Stimulated activated CD4-positive, alpha-beta T cell treated with anti-CD3 and anti-CD28 coated beads, Interleukin-4, amount 100 ng/mL, for 1 hour (primary cell): ENCODE results near the gene CNNM2.
"Not testable (repeated sequence)": the region's sequence is repeated elsewhere in the genome, so short reads cannot be mapped to it uniquely, and the experiment has no call there.

ENCODE experiments used
- DNase-seq: peaks from one replicate; pipeline ENCODE4 v3.0.0-alpha.2; 2020

Gene CNNM2

GRCh38 chr10:103042908-103043307 lies 124.8 kb downstream of the CNNM2 start:
- DNase-seq, result no peak

- DNase-seq, result no peak
Observed at GRCh38 chr10:103044942-103045489, 126.9 kb downstream of the CNNM2 start.

GRCh38 chr10:103045961-103046360 lies 127.9 kb downstream of the CNNM2 start:
- no peak for DNase-seq

GRCh38 chr10:103047381-103047780 lies 129.3 kb downstream of the CNNM2 start:
- DNase-seq, result no peak

- no peak for DNase-seq
Observed at GRCh38 chr10:103049237-103049636, 131.1 kb downstream of the CNNM2 start.

DNA sequence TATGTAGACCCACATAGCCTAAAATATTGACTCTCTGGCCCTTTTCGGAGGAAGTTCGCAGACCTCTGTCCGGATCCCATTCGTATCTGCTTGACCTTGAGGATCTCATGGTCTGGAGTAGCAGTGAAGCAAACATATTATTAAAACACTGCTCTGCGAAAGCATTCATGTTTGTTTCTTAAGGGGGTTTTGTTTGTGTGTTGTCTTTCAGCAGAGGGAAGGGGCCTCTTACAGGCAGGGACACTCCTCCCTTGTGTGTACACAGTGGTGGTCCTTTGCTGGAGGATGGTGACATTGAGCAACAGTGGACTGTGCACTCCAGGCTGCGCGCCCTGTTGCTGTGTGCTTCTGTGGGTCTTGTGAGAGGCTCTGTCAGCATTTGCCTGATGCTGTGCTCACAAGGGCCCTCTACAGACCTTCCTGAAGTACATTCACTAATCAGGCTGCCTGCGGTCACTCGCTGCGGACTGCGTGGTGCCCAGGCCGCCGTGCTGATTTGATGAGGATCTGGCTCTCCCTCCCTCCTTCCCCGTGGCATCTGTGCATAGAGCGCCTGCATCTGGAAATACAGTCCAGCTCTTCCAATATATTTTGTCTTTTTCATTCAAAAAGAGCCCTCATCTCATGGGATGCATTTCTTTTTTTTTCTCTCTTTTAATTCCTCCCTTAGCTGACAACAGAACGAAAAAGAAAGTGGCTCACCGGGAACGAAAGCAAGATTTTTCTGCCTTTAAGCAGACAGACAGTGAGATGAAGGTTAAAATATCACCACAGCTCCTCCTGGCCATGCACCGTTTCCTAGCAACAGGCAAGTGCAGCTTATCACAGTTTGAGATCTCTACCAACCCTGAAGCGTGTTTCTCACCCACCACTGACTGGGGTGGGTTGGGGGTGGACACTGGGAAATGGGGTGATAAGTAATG lies 135.8 kb downstream of the CNNM2 start:
- DNase-seq, result peak; percentile 22

GRCh38 chr10:103054621-103055020 lies 136.5 kb downstream of the CNNM2 start:
- DNase-seq, result no peak

- DNase-seq, result no peak
Observed at GRCh38 chr10:103055105-103055504, 137.0 kb downstream of the CNNM2 start.

- DNase-seq, result no peak
Observed at GRCh38 chr10:103058034-103058433, 139.9 kb downstream of the CNNM2 start.

GRCh38 chr10:103060575-103060974 lies 142.5 kb downstream of the CNNM2 start:
- no peak for DNase-seq

DNA sequence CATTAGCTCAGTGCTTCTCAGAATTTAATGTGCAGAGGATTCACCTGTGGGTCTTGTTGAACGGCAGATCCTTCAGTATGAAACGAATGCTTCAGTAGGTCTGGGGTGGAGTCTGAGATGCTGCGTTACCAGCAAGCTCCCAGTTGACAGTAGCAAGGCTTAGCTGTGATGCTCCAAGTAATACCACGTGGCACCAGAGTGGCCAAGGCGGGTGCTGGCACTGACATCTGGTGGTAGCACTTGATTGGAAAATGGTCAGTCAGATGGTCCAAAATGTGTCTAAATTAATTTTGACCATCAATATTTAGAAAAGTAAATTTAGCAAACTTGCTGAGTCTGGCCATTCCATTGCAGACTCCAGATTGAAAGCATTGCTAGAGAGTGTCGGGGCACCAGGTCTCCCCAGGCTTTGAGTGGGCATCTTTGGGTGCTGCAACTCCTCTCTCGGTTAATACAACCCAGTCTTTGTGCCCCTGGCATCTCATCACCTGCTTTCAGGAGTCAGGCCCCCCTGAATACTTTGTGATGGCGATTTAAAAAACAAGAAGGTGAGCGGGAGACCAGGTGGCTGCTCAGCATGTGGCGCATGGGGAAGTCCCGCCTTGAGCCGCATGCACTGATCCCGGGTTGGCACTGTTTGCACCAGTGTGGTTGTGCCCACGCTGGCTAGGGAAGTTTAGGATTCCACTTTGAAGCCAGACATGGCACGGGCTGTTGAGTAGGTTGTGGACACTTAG lies 144.9 kb downstream of the CNNM2 start:
- no peak for DNase-seq

DNA sequence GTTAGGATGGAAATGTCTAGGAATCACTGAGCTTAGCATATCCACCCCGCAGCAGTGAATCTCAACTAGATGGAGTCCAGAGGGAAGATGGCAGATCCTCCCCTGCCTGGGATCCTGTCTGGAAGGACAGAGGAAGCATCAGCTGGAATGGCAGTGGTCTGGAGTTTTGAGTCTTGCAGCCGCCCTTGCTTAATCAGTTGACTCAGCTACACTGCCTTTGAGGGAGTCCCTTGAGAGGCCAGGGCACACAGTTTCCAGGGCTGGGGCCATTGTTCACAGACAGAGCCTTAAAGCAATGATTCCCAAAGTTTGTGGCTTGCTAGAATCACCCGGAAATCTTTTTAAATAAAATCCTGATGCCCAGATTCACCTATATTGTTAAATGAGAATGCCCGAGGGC lies 146.9 kb downstream of the CNNM2 start:
- no peak for DNase-seq

GRCh38 chr10:103066141-103067098 lies 148.3 kb downstream of the CNNM2 start:
- no peak for DNase-seq

- DNase-seq, result not testable (repeated sequence)
Observed at GRCh38 chr10:103067099-103067477, 149.0 kb downstream of the CNNM2 start.

DNA sequence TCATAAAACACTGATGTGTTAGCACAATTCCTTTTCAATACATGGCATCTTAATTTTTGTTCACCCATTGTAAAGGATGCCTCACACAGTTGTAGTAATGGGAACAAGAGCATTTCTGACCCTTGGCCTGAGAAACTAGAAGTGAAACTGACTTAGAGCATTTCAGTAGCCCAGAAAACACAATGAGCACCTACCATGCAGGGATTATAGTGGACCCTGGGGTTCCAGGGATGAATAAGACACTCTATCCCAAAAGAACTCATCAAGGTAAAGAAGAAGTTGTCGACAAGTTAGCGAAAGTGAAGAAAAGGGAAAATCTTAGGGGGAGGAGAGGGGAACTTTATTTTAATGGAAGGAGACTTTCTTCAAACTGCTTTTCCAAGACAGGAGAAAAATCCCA lies 149.4 kb downstream of the CNNM2 start:
- DNase-seq, result no peak

DNA sequence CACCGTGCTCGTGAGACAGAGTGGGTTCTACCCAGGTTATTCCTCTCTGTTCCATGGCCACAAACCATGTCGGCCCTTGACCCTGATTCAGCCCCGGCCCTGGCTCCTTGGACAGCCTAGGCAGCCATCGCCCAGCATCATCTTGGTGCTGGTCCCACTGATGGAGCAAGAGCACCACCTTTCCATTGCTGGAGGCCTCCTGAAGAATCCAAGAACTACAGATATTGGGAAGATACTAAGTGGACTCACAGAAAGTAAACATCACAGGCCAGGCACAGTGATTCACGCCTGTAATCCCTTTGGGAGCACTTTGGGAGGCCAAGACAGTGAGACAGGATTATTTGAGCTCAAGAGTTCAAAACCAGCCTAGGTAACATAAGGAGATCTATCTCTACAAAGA lies 149.9 kb downstream of the CNNM2 start:
- DNase-seq, result no peak

GRCh38 chr10:103069453-103070331 lies 151.6 kb downstream of the CNNM2 start:
- peak; percentile 70 for DNase-seq

DNA sequence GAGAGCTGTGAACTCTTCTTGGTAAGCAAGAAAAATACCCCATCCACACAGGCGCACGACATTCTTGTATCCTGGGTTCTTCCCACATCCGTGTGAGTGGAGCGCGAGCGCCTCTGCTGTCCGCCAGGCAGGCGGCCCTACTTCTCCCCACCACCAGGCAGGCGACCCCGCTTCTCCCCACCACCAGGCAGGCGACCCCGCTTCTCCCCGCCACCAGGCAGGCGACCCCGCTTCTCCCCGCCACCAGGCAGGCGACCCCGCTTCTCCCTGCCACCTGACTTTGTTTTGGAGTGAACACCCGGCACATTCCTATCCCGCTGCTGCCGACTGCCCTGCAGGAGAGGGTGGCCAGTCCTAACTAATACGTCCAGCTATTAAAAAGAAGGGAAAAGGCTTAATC lies 154.2 kb downstream of the CNNM2 start:
- DNase-seq, result no peak

DNA sequence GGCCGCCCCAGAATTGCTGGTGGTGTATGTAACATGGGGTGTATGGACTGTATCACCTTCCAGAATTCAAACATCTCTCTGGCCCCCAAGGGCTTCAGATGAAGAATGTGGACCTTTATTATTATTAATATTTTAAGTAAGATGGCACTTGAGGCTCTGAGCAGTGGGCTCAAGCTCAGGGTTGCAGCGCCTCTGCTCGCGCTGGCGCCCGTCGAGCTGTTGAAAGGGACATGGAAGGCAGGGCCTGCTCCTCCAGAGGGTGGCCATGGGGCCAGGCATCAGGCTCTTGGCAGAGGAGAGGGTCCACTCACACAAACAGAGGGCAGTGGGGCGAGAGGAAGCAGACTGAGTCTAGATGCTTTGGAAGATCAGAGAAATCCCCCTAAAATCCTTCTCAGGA lies 154.8 kb downstream of the CNNM2 start:
- DNase-seq, result no peak

DNA sequence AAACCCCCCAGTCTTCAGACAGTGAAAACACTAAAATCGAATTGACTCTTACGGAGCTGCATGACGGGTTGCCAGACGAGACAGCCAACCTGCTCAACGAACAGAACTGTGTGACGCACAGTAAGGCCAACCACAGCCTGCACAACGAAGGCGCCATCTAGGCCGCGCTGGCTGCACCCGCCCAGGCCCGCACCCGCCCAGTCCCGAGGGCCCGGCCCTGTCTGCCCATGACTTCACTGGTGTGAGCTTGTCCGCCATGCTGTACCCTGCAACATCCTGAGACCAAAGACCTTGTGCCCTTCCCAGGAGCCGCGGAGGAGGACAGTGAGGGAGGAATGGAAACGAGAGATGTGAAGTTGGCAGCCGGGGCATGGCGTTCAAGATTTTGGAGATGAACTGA lies 158.9 kb downstream of the CNNM2 start:
- no peak for DNase-seq

GRCh38 chr10:103077491-103078308 lies 159.6 kb downstream of the CNNM2 start:
- no peak for DNase-seq
